GM19328 (cell line): ENCODE results near the gene CDK2.

Experiments used
- ATAC-seq: cut with Tn5 transposase; IDR thresholded peaks from one replicate; pipeline ENCODE4 v1.9.1; 2021; ENCODE audit warnings: mild to moderate bottlenecking, moderate library complexity; ENCODE audit not compliant: unreplicated experiment

Gene CDK2

DNA sequence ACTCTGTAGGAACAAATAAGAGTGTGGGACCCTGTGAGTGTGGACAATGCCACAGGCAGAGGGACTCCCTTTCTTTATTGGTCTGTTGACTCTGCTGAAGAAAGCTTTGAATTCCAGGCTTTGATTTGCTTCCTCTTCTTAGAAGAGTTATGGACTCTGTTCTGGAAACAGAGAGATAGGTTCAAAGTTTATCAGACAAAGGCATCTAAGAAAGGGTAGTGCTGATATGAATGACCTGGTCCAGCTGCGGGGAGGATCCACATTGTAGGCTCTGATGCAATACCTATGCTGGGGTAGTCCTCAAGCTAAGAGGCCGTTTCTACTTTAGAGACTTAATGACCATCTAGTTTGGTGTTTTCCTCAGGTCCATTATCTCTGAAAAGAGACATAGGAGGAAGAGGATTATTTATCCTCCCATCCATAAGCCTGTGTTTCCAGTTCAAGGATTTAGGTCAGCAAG, 43.5 kb downstream of the CDK2 start:
- no peak for ATAC-seq

DNA sequence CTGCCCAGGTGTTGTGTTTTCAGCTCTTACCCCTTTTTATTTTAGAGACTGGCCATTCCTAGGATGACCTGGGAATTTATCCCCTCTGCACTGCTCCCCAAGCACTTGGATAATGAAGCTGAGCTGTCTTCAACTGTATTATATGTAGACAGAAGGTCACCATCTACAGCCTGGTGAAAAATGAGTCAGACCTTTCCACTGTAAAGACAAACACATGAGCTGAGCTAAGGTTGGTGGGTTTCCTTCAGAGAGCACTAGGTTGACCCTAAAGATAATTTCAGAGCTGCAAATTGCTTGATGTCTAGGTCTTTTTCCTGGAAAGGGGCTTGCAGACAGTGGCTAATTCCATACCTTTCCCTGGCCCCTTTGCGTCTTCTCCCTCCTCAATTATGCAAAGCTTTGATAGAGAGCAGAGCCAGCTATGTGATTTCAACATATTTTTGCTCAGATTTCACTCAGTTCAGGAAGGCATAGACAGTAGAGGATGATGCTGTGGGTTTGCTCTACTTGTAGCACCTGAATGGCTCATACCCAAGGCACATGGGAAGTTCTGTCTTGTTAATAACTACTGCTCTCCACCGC, 45.0 kb downstream of the CDK2 start:
- no peak for ATAC-seq

GRCh38 chr12:56013482-56013881, 46.9 kb downstream of the CDK2 start:
- ATAC-seq: no peak

GRCh38 chr12:56014205-56014604, 47.6 kb downstream of the CDK2 start:
- ATAC-seq: no peak

- ATAC-seq: no peak
These were observed 50.6 kb downstream of the CDK2 start for GRCh38 chr12:56017181-56017580.

GRCh38 chr12:56018356-56018755, 51.7 kb downstream of the CDK2 start:
- no peak for ATAC-seq

DNA sequence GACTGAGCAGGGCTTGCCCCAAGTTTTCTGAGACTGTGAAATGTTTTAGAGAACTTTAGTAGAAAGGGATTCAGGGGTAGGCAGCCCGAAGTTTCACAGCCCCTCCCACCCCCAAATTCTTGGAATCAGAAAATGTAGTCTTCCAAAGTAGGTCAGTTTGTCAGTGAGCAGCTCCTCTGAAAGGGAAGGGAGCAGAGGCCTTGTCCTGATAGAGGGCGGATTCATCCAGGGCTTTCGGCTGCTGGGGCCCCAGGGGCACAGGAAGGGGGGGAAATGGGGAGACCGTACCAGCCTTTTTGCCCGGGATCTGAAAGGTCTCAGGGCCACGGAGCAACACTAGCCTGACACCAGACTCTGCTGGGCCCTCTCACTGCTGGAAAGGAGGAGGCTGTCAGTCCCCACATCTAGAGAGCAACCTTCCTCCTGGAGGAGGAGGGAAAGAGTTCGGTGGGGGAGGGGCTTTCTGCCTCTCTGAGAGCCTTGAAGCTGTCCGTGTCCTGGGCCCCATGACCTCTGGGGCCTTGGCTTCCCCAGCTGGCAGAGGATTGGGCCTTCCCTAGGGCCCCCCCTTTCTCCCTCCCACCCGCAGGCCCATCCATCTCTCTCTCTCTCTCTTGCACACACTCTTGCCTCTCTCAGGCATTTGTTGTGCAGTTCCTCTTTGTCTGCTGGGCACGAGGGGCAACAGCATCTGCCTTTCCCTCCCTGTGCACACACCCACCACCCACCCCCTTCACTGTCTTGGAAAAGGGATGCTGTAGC, 54.0 kb downstream of the CDK2 start, which contains the start of gene IKZF4:
TSS of gene IKZF4 (plus strand) at position 621 of the 762 bp plus-strand sequence. CDS start 451 bp downstream, outside the sequence.
- no peak for ATAC-seq

DNA sequence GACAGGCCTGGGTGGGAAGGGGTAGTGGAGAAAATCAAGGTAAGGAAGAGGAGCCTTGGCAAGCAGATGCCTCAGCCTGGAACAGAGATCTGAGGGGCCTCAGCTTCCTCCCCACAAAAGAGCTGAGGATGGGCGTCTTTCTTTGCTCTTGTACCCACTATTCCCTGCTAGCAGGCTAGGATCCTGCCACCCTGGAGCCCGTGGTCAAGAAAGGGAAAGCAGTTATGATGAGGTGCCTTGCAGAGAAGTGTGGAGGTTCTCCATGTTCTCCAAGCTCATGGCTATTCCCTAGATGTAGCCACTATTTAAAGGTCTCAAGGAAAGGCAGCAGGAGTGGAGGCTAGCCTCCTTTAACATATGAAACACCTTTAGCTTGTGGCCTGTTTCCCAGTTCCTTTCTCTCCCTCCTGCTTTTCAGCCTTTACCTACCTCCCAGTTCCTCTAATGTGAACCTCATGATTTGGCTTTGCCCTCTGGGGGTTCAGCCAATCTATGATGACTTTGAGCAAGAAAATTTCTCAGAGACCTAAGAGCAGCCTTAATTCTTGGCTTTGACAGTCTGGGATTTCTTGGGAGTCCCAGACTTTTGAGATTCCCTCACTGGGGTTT, 55.4 kb downstream of the CDK2 start:
- ATAC-seq: no peak
